ENCODE measurements around the gene HOXA3.

HOXA3 gene

DNA sequence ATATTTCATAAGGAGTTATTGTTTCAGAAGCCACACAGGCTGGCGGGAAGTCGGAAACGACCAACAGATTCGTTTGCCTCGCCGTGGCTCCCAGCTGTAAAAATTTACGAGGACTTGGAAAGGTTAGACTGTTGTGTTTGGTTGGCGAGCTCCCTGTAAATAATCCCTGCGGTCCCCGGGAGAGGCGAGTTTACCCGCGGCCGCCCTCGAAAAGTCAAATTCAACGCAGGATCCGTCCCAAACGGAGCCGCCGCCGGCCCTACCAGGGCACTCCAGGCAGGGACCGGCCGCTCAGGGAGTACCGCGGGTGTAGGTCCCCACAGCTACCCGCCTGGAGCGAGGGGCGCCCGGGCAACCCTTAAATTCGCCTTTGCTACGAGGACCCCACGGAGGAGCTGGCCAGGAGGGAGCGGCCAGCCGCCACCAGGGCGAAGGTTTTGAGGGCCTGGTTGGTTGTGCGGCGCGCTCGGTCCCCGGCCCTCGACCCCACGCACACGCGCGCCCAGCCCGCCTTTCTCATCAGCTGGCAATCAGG, 13.7 kb upstream of the HOXA3 start:
- ATAC-seq = no peak
- TF ChIP-seq BACH2 (CRISPR knock-in tag; IDR thresholded peaks at IDR 0.05; ENCODE audit: borderline replicate concordance) (no peak), TCF4 (CRISPR knock-in tag; IDR thresholded peaks at IDR 0.05; ENCODE audit: borderline replicate concordance) (no peak), ARNTL (CRISPR knock-in tag; IDR thresholded peaks at IDR 0.05; ENCODE audit: borderline replicate concordance, low read depth) (no peak), CSDC2 (CRISPR knock-in tag; IDR thresholded peaks at IDR 0.05) (no peak), GLIS3 (CRISPR knock-in tag; IDR thresholded peaks at IDR 0.05) (no peak), ZNF70 (CRISPR knock-in tag; IDR thresholded peaks at IDR 0.05) (no peak), ZFP30 (CRISPR knock-in tag; IDR thresholded peaks at IDR 0.05) (no peak)
- TF ChIP-seq, protein P1, sequence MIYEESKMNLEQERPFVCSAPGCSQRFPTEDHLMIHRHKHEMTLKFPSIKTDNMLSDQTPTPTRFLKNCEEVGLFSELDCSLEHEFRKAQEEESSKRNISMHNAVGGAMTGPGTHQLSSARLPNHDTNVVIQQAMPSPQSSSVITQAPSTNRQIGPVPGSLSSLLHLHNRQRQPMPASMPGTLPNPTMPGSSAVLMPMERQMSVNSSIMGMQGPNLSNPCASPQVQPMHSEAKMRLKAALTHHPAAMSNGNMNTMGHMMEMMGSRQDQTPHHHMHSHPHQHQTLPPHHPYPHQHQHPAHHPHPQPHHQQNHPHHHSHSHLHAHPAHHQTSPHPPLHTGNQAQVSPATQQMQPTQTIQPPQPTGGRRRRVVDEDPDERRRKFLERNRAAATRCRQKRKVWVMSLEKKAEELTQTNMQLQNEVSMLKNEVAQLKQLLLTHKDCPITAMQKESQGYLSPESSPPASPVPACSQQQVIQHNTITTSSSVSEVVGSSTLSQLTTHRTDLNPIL (CRISPR knock-in tag; IDR thresholded peaks at IDR 0.05; ENCODE audit: low read depth) = no peak
- TF ChIP-seq, protein P2, sequence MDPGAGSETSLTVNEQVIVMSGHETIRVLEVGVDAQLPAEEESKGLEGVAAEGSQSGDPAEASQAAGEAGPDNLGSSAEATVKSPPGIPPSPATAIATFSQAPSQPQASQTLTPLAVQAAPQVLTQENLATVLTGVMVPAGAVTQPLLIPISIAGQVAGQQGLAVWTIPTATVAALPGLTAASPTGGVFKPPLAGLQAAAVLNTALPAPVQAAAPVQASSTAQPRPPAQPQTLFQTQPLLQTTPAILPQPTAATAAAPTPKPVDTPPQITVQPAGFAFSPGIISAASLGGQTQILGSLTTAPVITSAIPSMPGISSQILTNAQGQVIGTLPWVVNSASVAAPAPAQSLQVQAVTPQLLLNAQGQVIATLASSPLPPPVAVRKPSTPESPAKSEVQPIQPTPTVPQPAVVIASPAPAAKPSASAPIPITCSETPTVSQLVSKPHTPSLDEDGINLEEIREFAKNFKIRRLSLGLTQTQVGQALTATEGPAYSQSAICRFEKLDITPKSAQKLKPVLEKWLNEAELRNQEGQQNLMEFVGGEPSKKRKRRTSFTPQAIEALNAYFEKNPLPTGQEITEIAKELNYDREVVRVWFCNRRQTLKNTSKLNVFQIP (CRISPR knock-in tag; IDR thresholded peaks at IDR 0.05; ENCODE audit: borderline replicate concordance, low read depth) = no peak
- TF ChIP-seq, protein P3, sequence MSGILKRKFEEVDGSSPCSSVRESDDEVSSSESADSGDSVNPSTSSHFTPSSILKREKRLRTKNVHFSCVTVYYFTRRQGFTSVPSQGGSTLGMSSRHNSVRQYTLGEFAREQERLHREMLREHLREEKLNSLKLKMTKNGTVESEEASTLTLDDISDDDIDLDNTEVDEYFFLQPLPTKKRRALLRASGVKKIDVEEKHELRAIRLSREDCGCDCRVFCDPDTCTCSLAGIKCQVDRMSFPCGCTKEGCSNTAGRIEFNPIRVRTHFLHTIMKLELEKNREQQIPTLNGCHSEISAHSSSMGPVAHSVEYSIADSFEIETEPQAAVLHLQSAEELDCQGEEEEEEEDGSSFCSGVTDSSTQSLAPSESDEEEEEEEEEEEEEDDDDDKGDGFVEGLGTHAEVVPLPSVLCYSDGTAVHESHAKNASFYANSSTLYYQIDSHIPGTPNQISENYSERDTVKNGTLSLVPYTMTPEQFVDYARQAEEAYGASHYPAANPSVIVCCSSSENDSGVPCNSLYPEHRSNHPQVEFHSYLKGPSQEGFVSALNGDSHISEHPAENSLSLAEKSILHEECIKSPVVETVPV (CRISPR knock-in tag; IDR thresholded peaks at IDR 0.05) = no peak

DNA sequence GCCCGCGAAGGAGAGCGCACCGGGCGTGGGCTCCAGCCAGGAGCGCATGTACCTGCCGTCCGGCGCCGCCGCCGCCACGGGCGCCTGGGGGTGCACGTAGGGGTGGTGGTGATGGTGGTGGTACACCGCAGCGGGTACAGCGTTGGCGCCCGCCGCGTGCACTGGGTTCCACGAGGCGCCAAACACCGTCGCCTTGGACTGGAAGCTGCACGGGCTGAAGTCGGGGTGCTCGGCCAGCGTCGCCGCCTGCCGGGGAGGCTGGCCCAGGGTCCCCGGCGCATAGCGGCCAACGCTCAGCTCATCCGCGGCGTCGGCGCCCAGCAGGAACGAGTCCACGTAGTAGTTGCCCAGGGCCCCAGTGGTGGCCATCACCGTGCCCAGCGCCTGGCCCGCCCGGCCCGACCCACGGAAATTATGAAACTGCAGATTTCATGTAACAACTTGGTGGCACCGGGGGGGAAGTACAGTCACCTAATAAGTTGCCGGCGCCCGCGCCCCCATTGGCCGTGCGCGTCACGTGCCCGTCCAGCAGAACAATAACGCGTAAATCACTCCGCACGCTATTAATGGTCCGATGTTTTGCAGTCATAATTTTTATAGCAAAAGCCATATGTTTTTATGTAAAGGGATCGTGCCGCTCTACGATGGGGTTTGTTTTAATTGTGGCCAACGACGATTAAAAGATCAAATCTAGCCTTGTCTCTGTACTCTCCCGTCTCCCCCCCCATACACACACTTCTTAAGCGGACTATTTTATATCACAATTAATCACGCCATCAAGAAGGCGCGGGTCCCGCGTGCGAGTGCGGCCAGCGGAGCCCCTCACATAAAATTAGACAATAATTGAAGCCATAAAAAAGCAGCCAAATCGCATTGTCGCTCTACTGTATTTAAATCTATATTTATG, 13.0 kb upstream of the HOXA3 start, which contains the start of gene HOXA9:
Gene HOXA9 (minus strand): TSS at position 449 of the 907 bp plus-strand sequence. CDS start 80 bp downstream, at position 369.
- ATAC-seq = no peak
- TF ChIP-seq GLIS3 (CRISPR knock-in tag; IDR thresholded peaks at IDR 0.05) (no peak), ZNF70 (CRISPR knock-in tag; IDR thresholded peaks at IDR 0.05) (no peak), TOX (CRISPR knock-in tag; IDR thresholded peaks at IDR 0.05; ENCODE audit: borderline replicate concordance) (no peak), RARB (CRISPR knock-in tag; IDR thresholded peaks at IDR 0.05) (no peak), ZFP30 (CRISPR knock-in tag; IDR thresholded peaks at IDR 0.05) (no peak), BACH2 (CRISPR knock-in tag; IDR thresholded peaks at IDR 0.05; ENCODE audit: borderline replicate concordance) (no peak), ZNF565 (CRISPR knock-in tag; conservative IDR thresholded peaks at IDR 0.05; ENCODE audit: low read depth) (no peak), PPARA (CRISPR knock-in tag; IDR thresholded peaks at IDR 0.05; ENCODE audit: borderline replicate concordance) (no peak), SNAI2 (CRISPR knock-in tag; IDR thresholded peaks at IDR 0.05) (no peak), TCF4 (CRISPR knock-in tag; IDR thresholded peaks at IDR 0.05; ENCODE audit: borderline replicate concordance) (no peak), ZC3H10 (CRISPR knock-in tag; IDR thresholded peaks at IDR 0.05) (no peak), ZNF8 (CRISPR knock-in tag; IDR thresholded peaks at IDR 0.05) (no peak), CSDC2 (CRISPR knock-in tag; IDR thresholded peaks at IDR 0.05) (no peak)
- TF ChIP-seq, protein P1 (CRISPR knock-in tag; IDR thresholded peaks at IDR 0.05; ENCODE audit: low read depth) = no peak

DNA sequence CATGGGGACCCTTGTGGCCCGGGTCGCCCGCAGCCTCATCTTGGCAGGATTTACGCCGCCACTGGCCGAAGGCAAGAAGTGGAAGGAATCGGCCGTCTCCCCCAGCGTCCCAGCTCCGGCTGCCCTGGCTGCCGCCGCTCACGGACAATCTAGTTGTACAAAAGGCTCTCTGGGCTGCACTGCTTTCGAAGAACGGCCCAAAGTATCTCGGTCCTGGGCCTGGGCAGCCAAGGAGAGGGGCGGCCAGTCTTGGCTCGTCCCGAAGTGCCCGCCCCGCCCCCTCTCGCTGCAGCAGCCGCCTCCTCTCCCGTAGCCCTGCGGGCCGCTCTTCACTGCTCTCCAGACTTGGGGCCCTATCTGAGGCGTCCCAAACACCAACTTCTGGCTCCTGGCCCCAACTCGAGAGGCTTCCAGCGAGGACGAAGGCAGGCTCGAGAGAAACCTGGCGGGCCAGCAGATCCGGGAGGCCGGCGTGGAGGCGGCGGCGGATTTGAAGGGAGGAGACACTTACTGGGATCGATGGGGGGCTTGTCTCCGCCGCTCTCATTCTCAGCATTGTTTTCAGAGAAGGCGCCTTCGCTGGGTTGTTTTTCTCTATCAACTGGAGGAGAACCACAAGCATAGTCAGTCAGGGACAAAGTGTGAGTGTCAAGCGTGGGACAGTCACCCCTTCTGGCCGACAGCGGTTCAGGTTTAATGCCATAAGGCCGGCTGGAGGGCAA, 12.1 kb upstream of the HOXA3 start:
- ATAC-seq = no peak
- TF ChIP-seq OSR1 (CRISPR knock-in tag; IDR thresholded peaks at IDR 0.05) (no peak), PPARA (CRISPR knock-in tag; IDR thresholded peaks at IDR 0.05; ENCODE audit: borderline replicate concordance) (no peak), ZC3H10 (CRISPR knock-in tag; IDR thresholded peaks at IDR 0.05) (no peak), ESRRG (CRISPR knock-in tag; IDR thresholded peaks at IDR 0.05) (no peak), CSDC2 (CRISPR knock-in tag; IDR thresholded peaks at IDR 0.05) (no peak), TOX (CRISPR knock-in tag; IDR thresholded peaks at IDR 0.05; ENCODE audit: borderline replicate concordance) (no peak), GLIS3 (CRISPR knock-in tag; IDR thresholded peaks at IDR 0.05) (no peak), TCF4 (CRISPR knock-in tag; IDR thresholded peaks at IDR 0.05; ENCODE audit: borderline replicate concordance) (no peak), ZFP30 (CRISPR knock-in tag; IDR thresholded peaks at IDR 0.05) (no peak), RARB (CRISPR knock-in tag; IDR thresholded peaks at IDR 0.05) (no peak), SNAI2 (CRISPR knock-in tag; IDR thresholded peaks at IDR 0.05) (no peak), ZNF8 (CRISPR knock-in tag; IDR thresholded peaks at IDR 0.05) (no peak)
- TF ChIP-seq, protein P1 (CRISPR knock-in tag; IDR thresholded peaks at IDR 0.05; ENCODE audit: low read depth) = no peak
- TF ChIP-seq, protein P3 (CRISPR knock-in tag; IDR thresholded peaks at IDR 0.05) = no peak
- TF ChIP-seq, protein P2 (CRISPR knock-in tag; IDR thresholded peaks at IDR 0.05; ENCODE audit: borderline replicate concordance, low read depth) = no peak
